SK-N-MC (cell line): ENCODE results near the gene ARHGEF37.

ENCODE experiments used
- DNase-seq: peaks from one replicate; pipeline ENCODE4 v3.0.0-alpha.2; 2011; ENCODE audit warnings: low read depth, low spot score
- H3K27ac ChIP-seq: fragments of 200-600 bp; sonication (generic); 2 replicates; pipeline ENCODE4 v1.5.1; 2016; ENCODE audit warnings: mixed run types
- H3K36me3 ChIP-seq: fragments of 200-600 bp; sonication (generic); 2 replicates; pipeline ENCODE4 v1.6.1; 2017; ENCODE audit warnings: antibody characterized with exemption, low read length, mixed read lengths; ENCODE audit not compliant: insufficient read depth
- H3K4me3 ChIP-seq: fragments of 200-600 bp; sonication (generic); 2 replicates; pipeline ENCODE4 v1.5.1; 2016
- H3K9ac ChIP-seq: fragments of 200-600 bp; sonication (generic); 2 replicates; pipeline ENCODE4 v1.8.0; 2017; ENCODE audit warnings: mixed run types, mixed read lengths; ENCODE audit not compliant: insufficient read length
- H3K9me3 ChIP-seq: fragments of 200-600 bp; sonication (generic); 2 replicates; pipeline ENCODE4 v1.6.1; 2017; ENCODE audit warnings: low read depth, mild to moderate bottlenecking, antibody characterized with exemption, low read length, moderate library complexity, mixed read lengths
- EZH2 ChIP-seq: fragments of 200-600 bp; sonication (generic); IDR thresholded peaks from one replicate; pipeline ENCODE4 v1.6.1; 2017; ENCODE audit warnings: antibody characterized with exemption
- FOXP2 ChIP-seq: optimal IDR thresholded peaks from 2 replicates; pipeline ENCODE3; 2011; ENCODE audit warnings: mild to moderate bottlenecking, moderate library complexity; ENCODE audit not compliant: insufficient read depth; ENCODE audit errors: extremely low read length, control extremely low read depth
- POLR2AphosphoS5 ChIP-seq: IDR thresholded peaks from 2 replicates; pipeline ENCODE4 v1.6.1; 2012; ENCODE audit warnings: mild to moderate bottlenecking, low read depth, low read length, borderline replicate concordance

ARHGEF37 gene

DNA sequence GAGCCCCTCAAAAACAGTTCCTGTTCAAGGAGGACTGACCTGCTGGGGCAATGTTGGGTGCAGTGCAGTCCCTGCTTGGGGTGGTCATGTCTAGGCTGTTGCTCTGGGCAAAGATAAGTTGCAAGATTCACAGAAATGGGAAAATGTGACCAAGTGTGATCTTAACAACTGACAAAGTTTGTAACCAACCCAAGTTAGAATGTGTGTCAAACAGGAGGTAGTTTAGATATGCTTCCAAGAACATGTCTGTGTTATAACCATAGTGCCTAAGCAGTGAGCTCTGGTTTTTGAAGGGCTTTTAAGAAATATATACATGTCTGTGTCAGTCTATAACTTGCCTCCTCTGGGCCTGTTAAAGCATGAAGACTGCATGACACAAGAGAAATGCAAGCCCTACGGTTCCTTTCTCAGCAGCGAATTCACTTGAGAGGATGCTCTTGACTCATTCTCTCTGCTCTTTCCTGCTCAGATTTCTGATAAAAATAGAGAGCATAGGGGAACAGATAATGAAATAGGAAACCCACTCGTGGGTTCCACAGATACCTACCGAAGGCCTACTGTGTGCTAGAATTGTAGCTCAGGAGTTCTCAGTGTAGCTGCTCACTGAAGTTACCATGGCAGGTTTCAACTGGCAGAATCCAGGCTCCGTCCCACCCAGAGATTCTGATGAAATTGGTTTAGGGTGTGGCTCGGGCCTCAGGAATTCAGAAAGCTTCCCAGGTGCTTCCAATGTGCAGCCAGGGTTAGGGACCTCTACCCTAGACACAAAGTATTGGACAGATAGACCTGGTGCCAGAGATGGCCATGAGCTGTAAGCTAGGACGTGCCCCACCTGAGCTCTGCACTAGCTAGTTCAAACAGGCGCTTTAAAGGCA lies 52.4 kb downstream of the ARHGEF37 start:
- Histone ChIP-seq H3K36me3 (no peaks in the 10 kb centered on the region), H3K27ac (no peak overlapping the region), H3K9ac (no peak overlapping the region), H3K9me3 (no peaks in the 10 kb centered on the region), H3K4me3 (no peak overlapping the region)
- TF ChIP-seq POLR2AphosphoS5, result no peak
- TF ChIP-seq FOXP2, result no peak
- TF ChIP-seq EZH2, result no peak
- no peak for DNase-seq

DNA sequence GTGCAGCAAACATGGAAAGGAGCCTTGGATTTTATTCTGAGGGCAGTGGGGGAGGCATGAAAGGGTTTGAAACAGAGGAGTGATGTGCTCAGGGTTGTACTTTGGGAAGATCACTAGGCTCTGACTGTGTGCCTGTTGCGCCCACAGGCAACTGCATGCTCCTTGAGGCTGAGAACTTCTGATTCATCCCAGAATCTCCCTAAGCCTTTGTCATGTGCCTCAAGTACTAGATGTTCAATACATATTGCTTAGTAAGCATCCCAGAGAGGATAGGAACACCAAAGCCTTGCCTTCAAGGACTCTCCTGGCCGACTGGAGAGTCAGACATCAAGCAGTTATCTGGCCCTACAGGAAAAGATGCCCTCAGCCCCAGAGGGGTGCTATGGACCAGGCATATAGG lies 54.1 kb downstream of the ARHGEF37 start:
- Histone ChIP-seq H3K4me3 (no peak overlapping the region), H3K9me3 (no peaks in the 10 kb centered on the region), H3K9ac (no peak overlapping the region), H3K36me3 (no peaks in the 10 kb centered on the region), H3K27ac (no peak overlapping the region)
- TF ChIP-seq EZH2 (no peak), POLR2AphosphoS5 (no peak), FOXP2 (no peak)
- no peak for DNase-seq

DNA sequence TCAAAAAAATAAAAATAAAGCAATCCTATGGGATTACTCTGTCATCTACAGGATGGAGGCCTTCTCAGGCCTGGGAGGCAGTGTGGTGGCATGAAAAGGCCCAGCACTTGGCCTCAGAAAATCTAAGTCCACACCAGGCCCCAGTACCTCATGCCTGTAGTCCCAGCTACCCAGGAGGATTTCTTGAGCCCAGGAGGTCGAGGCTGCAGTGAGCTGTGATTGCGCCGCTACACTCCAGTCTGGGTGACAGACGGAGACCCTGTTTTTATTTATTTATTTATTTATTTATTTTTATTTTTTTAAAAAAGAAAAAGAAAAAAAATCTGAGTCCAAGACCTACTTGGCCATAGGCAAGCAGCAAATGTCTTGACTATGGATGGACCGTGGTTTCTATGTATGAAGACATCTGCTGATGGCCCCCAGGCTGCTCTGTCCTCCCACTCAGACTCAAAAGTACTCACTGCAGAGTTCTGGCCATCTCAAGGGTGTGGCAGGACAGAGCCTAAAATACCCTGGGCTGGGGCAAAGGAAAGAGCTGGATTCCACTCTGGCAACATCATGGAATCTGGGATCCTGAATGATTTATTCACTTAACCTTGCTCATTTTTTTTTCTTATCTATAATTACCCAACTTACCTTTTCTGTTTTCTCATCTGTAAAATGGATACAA lies 55.0 kb downstream of the ARHGEF37 start:
- no peaks in the 10 kb centered on the region for H3K9me3 ChIP-seq
- no peak overlapping the region for H3K4me3 ChIP-seq
- H3K9ac ChIP-seq, result no peak overlapping the region
- no peaks in the 10 kb centered on the region for H3K36me3 ChIP-seq
- H3K27ac ChIP-seq, result no peak overlapping the region
- TF ChIP-seq FOXP2, result no peak
- no peak for TF ChIP-seq EZH2
- no peak for TF ChIP-seq POLR2AphosphoS5
- no peak for DNase-seq

DNA sequence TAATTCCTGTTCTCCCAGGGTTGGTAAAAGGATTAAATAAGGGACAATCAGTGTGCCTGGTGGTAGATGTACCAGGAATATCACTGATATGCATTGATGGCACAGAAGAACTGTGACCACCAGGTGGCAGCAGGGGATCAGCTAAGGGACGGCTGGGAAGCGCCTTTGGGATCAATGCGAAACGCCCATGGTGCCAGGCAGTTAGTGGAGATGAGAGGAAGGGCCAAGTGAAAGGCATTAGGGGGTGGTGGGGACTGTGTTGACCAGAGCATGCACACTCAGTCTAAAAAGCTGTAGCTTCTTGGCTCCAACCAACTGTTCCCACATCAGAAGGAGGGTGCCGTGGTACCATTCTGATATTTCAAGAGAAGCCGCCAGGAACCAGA lies 55.6 kb downstream of the ARHGEF37 start:
- Histone ChIP-seq H3K9me3 (no peaks in the 10 kb centered on the region), H3K36me3 (no peaks in the 10 kb centered on the region), H3K9ac (no peak overlapping the region), H3K27ac (no peak overlapping the region), H3K4me3 (no peak overlapping the region)
- no peak for TF ChIP-seq FOXP2
- TF ChIP-seq EZH2, result no peak
- TF ChIP-seq POLR2AphosphoS5, result no peak
- no peak for DNase-seq

DNA sequence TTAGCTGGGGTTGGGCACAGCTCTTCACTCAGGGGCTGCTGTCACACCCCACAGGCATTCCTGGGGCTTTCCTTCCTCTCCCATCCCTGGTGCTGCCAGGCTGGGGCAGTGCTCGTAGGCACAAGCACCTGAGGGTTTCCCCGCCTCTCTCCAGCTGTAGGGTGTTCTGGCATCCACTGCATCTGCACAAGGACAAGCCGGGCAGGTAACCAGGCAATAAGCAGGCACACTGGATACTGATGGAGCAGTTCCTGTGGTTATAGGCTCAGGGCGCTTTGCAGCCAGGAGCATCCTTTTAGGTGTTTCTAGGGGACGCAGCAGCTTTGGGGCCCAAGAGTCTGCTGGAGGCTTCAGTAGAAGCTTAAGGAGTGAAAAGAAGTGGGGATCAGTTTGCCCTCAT lies 56.8 kb downstream of the ARHGEF37 start:
- no peak for TF ChIP-seq POLR2AphosphoS5
- no peak for TF ChIP-seq FOXP2
- no peak for TF ChIP-seq EZH2
- Histone ChIP-seq H3K36me3 (no peaks in the 10 kb centered on the region), H3K4me3 (no peak overlapping the region), H3K27ac (no peak overlapping the region), H3K9me3 (no peaks in the 10 kb centered on the region), H3K9ac (no peak overlapping the region)
- no peak for DNase-seq

DNA sequence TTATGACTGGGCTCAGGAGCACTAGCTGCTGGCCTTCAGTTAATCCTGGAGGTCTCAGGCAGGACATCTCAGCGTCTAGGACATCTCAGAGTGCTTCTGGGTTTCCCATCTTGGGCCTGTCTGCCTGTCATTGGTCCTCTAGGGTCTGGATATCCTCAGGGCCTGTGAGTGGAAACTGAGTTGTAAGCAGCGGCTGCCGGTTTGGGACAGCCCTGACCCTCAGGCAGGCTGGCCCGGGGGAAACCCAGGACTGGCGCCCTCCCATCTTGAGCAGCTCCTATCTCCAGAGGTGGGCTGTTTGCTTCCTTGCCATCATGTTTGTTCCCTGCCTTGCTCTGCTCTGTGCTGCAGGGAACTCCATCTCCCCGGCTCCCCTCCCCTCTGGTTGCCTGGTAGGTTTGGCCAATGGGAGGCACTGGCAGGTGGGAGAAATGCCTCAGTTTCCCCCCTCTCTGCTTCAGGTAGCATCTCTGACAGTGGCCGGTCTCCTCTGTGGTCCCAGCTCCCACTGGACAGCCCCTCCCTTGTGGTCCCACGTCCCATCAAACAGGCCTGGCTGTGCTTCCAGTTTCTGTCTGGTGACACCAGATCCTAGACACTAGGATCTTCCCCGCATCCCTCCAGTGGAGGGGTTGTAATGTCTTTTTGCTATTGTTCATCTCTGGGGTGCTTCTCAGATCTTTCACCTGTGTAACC lies 57.4 kb downstream of the ARHGEF37 start:
- no peak overlapping the region for H3K27ac ChIP-seq
- H3K36me3 ChIP-seq, result no peaks in the 10 kb centered on the region
- H3K4me3 ChIP-seq, result no peak overlapping the region
- no peak for DNase-seq
- H3K9me3 ChIP-seq, result no peaks in the 10 kb centered on the region
- TF ChIP-seq FOXP2 (no peak), POLR2AphosphoS5 (no peak), EZH2 (no peak)
- no peak overlapping the region for H3K9ac ChIP-seq

DNA sequence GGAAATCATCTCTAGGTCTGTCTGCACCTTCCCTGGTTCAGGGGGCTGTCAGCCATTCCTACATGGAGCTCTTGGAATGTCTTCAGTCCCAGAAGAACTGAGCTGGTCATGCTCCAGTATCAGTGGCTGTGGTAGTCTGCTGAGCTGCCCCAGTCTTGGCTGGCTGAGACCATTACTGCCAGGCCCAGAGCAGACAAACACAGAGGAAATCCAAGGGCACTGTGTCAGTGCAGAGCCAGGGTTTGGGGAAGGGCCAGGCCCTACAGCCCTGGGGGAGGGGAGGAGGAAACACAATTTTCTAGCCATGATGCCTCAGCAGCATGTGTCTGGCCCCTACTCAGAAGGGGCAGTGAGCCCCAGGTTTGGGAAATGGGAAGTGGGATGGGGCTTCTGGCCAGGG lies 58.4 kb downstream of the ARHGEF37 start:
- no peak for DNase-seq
- no peak for TF ChIP-seq FOXP2
- TF ChIP-seq EZH2, result no peak
- TF ChIP-seq POLR2AphosphoS5, result no peak
- no peak overlapping the region for H3K4me3 ChIP-seq
- H3K36me3 ChIP-seq, result no peaks in the 10 kb centered on the region
- H3K9me3 ChIP-seq, result no peaks in the 10 kb centered on the region
- no peak overlapping the region for H3K9ac ChIP-seq
- H3K27ac ChIP-seq, result no peak overlapping the region

DNA sequence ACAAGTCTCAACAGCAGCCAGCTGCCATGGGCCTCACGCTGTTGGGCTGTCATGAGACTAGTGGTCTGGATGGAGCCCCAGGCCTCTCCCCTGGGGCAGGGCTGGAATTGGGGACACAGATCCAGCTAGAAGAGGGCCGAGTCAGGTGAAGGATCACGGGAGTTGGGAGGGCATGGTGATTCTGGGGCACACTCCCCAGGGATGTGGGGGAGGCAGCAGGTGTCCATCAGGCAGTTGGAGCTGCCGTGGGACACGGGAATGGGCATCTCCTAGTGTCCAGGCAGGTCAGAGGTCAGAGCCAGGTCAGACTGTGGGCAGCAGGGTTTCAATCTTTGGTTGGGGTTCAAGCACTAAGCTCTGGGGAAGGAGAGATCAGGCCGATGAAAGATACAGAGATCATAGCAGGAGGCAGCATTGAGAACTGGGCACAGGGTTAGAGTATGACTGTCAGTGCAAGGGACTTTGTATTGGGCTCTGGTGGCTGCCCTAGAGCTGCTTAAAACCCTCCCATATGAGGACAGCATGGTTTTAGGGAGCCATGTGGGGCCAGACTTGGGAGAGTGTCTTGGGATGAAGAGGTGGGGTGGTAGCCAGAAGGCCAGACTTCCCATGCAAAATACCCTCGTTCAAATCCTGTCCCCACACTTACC lies 59.2 kb downstream of the ARHGEF37 start:
- Histone ChIP-seq H3K27ac (no peak overlapping the region), H3K9ac (no peak overlapping the region), H3K4me3 (no peak overlapping the region), H3K9me3 (no peaks in the 10 kb centered on the region), H3K36me3 (no peaks in the 10 kb centered on the region)
- no peak for TF ChIP-seq FOXP2
- DNase-seq, result no peak
